K562 (cell line): ENCODE measurements around the gene EMILIN3. TPM values are rescaled to one million over a fixed set of nuclear protein-coding genes. Genes with fewer than 3 reads are reported as not detected.
A peak's percentile ranks its signal among the peaks of the same experiment; 100 is the strongest.

Experiments
- E2F4 ChIP-seq: sonication (generic); formaldehyde crosslinking; IDR thresholded peaks from 2 replicates; pipeline ENCODE4 v1.8.0; 2022; ENCODE audit warnings: mild to moderate bottlenecking, low read depth, missing genetic modification reagents
- E4F1 ChIP-seq: fragments of 250-450 bp; sonication (Bioruptor Pico); IDR thresholded peaks from 2 replicates; pipeline ENCODE4 v1.5.0; 2021; ENCODE audit warnings: mild to moderate bottlenecking, borderline replicate concordance
- GATAD2B ChIP-seq: fragments of 450-650 bp; IDR thresholded peaks from 2 replicates; pipeline ENCODE4 v1.6.1; 2017; ENCODE audit warnings: mild to moderate bottlenecking, borderline replicate concordance
- MLX ChIP-seq, 2 experiments: fragments of 450-650 bp in 1 of 2; sonication (generic) in 1 of 2; formaldehyde crosslinking; conservative IDR thresholded peaks; 2 replicates each; pipeline versions ENCODE4 v1.4.0 to v1.8.1; 2020 to 2022; ENCODE audit warnings: mild to moderate bottlenecking in 1 of 2, missing genetic modification reagents in 1 of 2
- SMARCC2 ChIP-seq: fragments of 450-650 bp; IDR thresholded peaks from 2 replicates; pipeline ENCODE4 v1.6.1; 2017; ENCODE audit warnings: antibody characterized with exemption, moderate library complexity, mild to moderate bottlenecking, low read depth
- SREBF1 ChIP-seq: fragments of 150-350 bp; IDR thresholded peaks from 2 replicates; pipeline ENCODE4 v1.6.1; 2014; ENCODE audit warnings: antibody characterized with exemption, low read depth, low read length, borderline replicate concordance
- ZNF639 ChIP-seq, 2 experiments: fragments of 200-800 bp in 1 of 2; sonication (Bioruptor generic) in 1 of 2; sonication (generic) in 1 of 2; formaldehyde crosslinking in 1 of 2; IDR thresholded peaks in 1 of 2; conservative IDR thresholded peaks in 1 of 2; 2 replicates each; pipeline versions ENCODE4 v1.5.0 to v1.6.1; 2016 to 2020; ENCODE audit warnings: missing compliant biosample characterization in 1 of 2, missing genetic modification characterization in 1 of 2, missing genetic modification reagents in 1 of 2
- polyA plus RNA-seq, 8 experiments: library from polyadenylated mRNA; depleted of rRNA in 4 of 8; stranded (reverse) in 5 of 8; unstranded in 3 of 8; fragments of >200 nt; fragmentation: Nextera tagmentation in 2 of 8; fragmentation: Illumina TruSeq in 1 of 8; extraction: Ambion mirVana in 2 of 8; extraction: Trizol in 1 of 8; gene quantifications; 2 replicates each; pipeline versions ENCODE4 v1.2.1 to v1.2.3, GENCODE V29; 2011 to 2014; ENCODE audit warnings: inconsistent platforms in 1 of 8, missing spikeins in 1 of 8
- total RNA-seq, 7 experiments: library from RNA; depleted of rRNA in 6 of 7; stranded (reverse); fragments of >200 nt in 6 of 7; fragmentation: Illumina TruSeq in 2 of 7; extraction: Trizol in 2 of 7; gene quantifications; 2 replicates each; pipeline versions ENCODE4 v1.2.1 to v1.2.3, GENCODE V29; 2011 to 2021; ENCODE audit warnings: low replicate concordance in 1 of 7
- TF ChIP-seq, protein P1 (sequence below), 2 experiments: IDR thresholded peaks in 1 of 2; conservative IDR thresholded peaks in 1 of 2; 2 replicates each; pipeline ENCODE4 v1.6.1; 2016; ENCODE audit warnings: low read depth in 2 of 2, mild to moderate bottlenecking in 1 of 2, missing compliant biosample characterization in 1 of 2, missing genetic modification characterization in 1 of 2, moderate library complexity in 1 of 2

Gene EMILIN3
- total and polyA plus RNA-seq, 9 of the 15 experiments (the other 6 are each of a cell fraction or from before 2014, with no cell fraction given) = 0.01 to 0.07 TPM; not detected in 7

DNA sequence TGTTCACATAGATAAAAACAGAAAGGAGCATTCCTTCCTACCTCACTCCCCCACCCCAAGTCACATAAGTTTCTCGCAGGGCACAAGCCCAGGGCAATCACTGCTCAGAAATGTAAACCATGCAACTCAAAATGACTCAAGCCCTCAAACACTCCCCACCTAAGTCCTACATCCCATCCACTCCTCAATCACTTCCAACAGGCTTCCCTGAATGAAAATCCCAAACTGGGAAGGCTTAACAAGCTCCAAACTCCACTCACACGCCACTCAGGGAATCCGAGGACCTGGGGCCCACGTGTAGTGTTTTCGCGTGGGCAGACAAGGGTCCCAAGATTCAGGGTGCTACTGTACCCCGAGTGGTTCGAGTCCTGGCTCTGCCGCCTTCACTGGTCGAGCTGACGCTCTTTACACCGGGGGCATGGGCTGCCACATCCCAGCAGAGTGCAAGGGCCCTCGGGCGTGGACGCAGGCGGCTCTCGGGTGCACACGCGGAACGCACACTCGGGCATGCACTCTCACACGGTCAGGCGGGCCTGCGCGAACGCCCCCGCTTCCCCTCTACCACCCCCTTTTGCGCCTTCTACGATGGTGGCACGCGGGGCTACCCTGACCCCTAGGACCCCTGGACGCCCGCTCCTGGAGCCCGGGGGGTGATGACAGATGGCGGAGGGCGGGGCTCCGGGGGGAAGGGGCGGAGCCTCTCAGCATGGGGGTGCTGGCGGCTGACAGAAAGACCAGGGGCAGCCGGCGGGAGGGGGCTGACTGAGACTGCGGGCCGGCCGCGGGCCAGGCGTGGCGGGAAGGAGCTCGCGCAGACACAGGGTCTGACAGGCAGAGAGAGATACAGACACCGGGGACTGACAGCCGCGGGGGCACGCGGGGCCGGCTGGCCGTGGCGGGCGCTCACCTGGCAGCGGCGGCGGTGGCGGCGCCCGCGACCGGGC is 49.7 kb downstream of the EMILIN3 start (continued):
- TF ChIP-seq ZNF639 (CRISPR knock-in tag; conservative IDR thresholded peaks at IDR 0.05 in 1 of 2, IDR thresholded peaks at IDR 0.05 in 1 of 2) (no peak), MLX (CRISPR knock-in tag; conservative IDR thresholded peaks at IDR 0.05) (no peak), E4F1 (no peak), GATAD2B (no peak), SREBF1 (no peak), E2F4 (CRISPR knock-in tag) (0 out of 2 replicates have a peak, but pooled peaks have one; percentile 42), SMARCC2 (no peak)
- TF ChIP-seq, protein P1, sequence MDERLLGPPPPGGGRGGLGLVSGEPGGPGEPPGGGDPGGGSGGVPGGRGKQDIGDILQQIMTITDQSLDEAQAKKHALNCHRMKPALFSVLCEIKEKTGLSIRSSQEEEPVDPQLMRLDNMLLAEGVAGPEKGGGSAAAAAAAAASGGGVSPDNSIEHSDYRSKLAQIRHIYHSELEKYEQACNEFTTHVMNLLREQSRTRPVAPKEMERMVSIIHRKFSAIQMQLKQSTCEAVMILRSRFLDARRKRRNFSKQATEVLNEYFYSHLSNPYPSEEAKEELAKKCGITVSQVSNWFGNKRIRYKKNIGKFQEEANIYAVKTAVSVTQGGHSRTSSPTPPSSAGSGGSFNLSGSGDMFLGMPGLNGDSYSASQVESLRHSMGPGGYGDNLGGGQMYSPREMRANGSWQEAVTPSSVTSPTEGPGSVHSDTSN (CRISPR knock-in tag; IDR thresholded peaks at IDR 0.05; ENCODE audit: low read depth) = no peak
- TF ChIP-seq, protein P1 (tag; conservative IDR thresholded peaks at IDR 0.05; ENCODE audit: low read depth) = peak; percentile 69
- TF ChIP-seq, all 486 proteins: peak for 71
